HL-60 (cell line): ENCODE results near the gene TMED10.

ENCODE experiments used
- GABPA ChIP-seq: IDR thresholded peaks from 2 replicates; pipeline ENCODE4 v1.6.1; 2012; ENCODE audit warnings: low read depth
- POLR2AphosphoS5 ChIP-seq: IDR thresholded peaks from 2 replicates; pipeline ENCODE4 v1.6.1; 2012; ENCODE audit warnings: low read depth
- TF ChIP-seq, protein P1 (sequence below): IDR thresholded peaks from one replicate; pipeline ENCODE4 v1.5.1; 2011; ENCODE audit warnings: low read length, control low read depth, inconsistent platforms; ENCODE audit not compliant: insufficient read depth
- TF ChIP-seq, protein P2 (sequence below): IDR thresholded peaks from 2 replicates; pipeline ENCODE4 v1.6.1; 2012; ENCODE audit warnings: low read depth; ENCODE audit not compliant: insufficient replicate concordance

DNA sequence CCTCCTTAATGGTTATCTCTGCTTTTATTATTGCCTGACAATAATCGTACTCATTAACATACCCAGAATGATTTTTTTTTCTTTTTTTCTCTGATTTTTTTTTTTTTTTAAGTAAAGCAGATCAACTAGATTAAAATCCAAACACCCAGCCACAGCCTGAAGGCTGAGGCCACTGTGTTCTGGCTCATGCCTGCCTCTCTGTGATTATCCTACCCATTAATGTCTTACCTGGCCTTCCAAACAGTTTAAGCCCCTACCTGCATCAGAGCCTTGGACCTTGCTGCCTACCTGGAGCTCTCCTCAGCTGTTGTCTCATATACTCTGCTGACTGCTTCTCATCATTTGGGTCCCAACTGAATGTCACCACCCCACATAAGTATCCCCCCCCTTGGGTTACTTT lies 6.8 kb upstream of the TMED10 start:
- TF ChIP-seq POLR2AphosphoS5, result no peak
- TF ChIP-seq, protein P1, sequence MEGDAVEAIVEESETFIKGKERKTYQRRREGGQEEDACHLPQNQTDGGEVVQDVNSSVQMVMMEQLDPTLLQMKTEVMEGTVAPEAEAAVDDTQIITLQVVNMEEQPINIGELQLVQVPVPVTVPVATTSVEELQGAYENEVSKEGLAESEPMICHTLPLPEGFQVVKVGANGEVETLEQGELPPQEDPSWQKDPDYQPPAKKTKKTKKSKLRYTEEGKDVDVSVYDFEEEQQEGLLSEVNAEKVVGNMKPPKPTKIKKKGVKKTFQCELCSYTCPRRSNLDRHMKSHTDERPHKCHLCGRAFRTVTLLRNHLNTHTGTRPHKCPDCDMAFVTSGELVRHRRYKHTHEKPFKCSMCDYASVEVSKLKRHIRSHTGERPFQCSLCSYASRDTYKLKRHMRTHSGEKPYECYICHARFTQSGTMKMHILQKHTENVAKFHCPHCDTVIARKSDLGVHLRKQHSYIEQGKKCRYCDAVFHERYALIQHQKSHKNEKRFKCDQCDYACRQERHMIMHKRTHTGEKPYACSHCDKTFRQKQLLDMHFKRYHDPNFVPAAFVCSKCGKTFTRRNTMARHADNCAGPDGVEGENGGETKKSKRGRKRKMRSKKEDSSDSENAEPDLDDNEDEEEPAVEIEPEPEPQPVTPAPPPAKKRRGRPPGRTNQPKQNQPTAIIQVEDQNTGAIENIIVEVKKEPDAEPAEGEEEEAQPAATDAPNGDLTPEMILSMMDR, result no peak
- TF ChIP-seq, protein P2, sequence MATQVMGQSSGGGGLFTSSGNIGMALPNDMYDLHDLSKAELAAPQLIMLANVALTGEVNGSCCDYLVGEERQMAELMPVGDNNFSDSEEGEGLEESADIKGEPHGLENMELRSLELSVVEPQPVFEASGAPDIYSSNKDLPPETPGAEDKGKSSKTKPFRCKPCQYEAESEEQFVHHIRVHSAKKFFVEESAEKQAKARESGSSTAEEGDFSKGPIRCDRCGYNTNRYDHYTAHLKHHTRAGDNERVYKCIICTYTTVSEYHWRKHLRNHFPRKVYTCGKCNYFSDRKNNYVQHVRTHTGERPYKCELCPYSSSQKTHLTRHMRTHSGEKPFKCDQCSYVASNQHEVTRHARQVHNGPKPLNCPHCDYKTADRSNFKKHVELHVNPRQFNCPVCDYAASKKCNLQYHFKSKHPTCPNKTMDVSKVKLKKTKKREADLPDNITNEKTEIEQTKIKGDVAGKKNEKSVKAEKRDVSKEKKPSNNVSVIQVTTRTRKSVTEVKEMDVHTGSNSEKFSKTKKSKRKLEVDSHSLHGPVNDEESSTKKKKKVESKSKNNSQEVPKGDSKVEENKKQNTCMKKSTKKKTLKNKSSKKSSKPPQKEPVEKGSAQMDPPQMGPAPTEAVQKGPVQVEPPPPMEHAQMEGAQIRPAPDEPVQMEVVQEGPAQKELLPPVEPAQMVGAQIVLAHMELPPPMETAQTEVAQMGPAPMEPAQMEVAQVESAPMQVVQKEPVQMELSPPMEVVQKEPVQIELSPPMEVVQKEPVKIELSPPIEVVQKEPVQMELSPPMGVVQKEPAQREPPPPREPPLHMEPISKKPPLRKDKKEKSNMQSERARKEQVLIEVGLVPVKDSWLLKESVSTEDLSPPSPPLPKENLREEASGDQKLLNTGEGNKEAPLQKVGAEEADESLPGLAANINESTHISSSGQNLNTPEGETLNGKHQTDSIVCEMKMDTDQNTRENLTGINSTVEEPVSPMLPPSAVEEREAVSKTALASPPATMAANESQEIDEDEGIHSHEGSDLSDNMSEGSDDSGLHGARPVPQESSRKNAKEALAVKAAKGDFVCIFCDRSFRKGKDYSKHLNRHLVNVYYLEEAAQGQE, result no peak
- no peak for TF ChIP-seq GABPA
